H9 (cell line): ENCODE measurements around the gene SF1. TPM values are rescaled to one million over a fixed set of nuclear protein-coding genes. Genes with fewer than 3 reads are reported as not detected.

Experiments used
- DNase-seq: peaks from one replicate; pipeline ENCODE4 v3.0.0-alpha.2; 2017
- H2AFZ ChIP-seq: one replicate; pipeline ENCODE4 v1.6.1; 2013; ENCODE audit warnings: mild to moderate bottlenecking, low read length, control low read depth, moderate library complexity
- H2AK5ac ChIP-seq: 2 replicates; pipeline ENCODE4 v1.6.1; 2013; ENCODE audit warnings: low read length, control low read depth, mixed read lengths; ENCODE audit not compliant: insufficient read length
- H2BK120ac ChIP-seq: one replicate; pipeline ENCODE4 v1.6.1; 2013; ENCODE audit warnings: low read depth, mild to moderate bottlenecking, low read length, control low read depth, inconsistent platforms; ENCODE audit not compliant: poor library complexity, severe bottlenecking
- H2BK12ac ChIP-seq: 2 replicates; pipeline ENCODE4 v1.6.1; 2013; ENCODE audit warnings: low read length, control low read depth, mixed read lengths, low read depth; ENCODE audit not compliant: insufficient read length
- H2BK15ac ChIP-seq: 2 replicates; pipeline ENCODE4 v1.6.1; 2013; ENCODE audit warnings: low read depth, low read length, control low read depth
- H2BK20ac ChIP-seq: one replicate; pipeline ENCODE4 v1.6.1; 2013; ENCODE audit warnings: low read depth, mild to moderate bottlenecking, low read length, control low read depth, inconsistent platforms; ENCODE audit not compliant: poor library complexity, severe bottlenecking
- H2BK5ac ChIP-seq: 2 replicates; pipeline ENCODE4 v1.6.1; 2013; ENCODE audit warnings: low read length, control low read depth, mixed read lengths; ENCODE audit not compliant: insufficient read length
- H3K14ac ChIP-seq: 2 replicates; pipeline ENCODE4 v1.6.1; 2013; ENCODE audit warnings: low read length, control low read depth; ENCODE audit not compliant: insufficient read depth
- H3K18ac ChIP-seq: 2 replicates; pipeline ENCODE4 v1.6.1; 2013; ENCODE audit warnings: low read depth, mild to moderate bottlenecking, mixed read lengths, low read length, control low read depth; ENCODE audit not compliant: insufficient read length
- H3K23ac ChIP-seq: 2 replicates; pipeline ENCODE4 v1.6.1; 2013; ENCODE audit warnings: low read length, control low read depth, mixed read lengths, low read depth; ENCODE audit not compliant: insufficient read length
- H3K23me2 ChIP-seq: 2 replicates; pipeline ENCODE4 v1.6.1; 2013; ENCODE audit warnings: low read depth, mild to moderate bottlenecking, mixed read lengths, low read length, control low read depth; ENCODE audit not compliant: insufficient read length, poor library complexity, severe bottlenecking
- H3K27ac ChIP-seq: 2 replicates; pipeline ENCODE4 v1.5.1; 2013; ENCODE audit warnings: low read length, control low read depth, mixed read lengths, low read depth; ENCODE audit not compliant: insufficient read length
- H3K27me3 ChIP-seq: 2 replicates; pipeline ENCODE4 v1.6.1; 2013; ENCODE audit warnings: low read length, control low read depth, inconsistent platforms; ENCODE audit not compliant: insufficient read depth
- H3K4ac ChIP-seq: 2 replicates; pipeline ENCODE4 v1.6.1; 2013; ENCODE audit warnings: low read depth, mild to moderate bottlenecking, control low read depth, inconsistent platforms, low read length, moderate library complexity
- H3K4me1 ChIP-seq: 2 replicates; pipeline ENCODE4 v1.6.1; 2013; ENCODE audit warnings: low read length, control low read depth, inconsistent platforms; ENCODE audit not compliant: insufficient read depth
- H3K4me2 ChIP-seq: 2 replicates; pipeline ENCODE4 v1.6.1; 2013; ENCODE audit warnings: low read length, control low read depth, mixed read lengths; ENCODE audit not compliant: insufficient read length, insufficient read depth
- H3K56ac ChIP-seq: 2 replicates; pipeline ENCODE4 v1.6.1; 2013; ENCODE audit warnings: low read depth, mild to moderate bottlenecking, mixed read lengths, low read length, control low read depth; ENCODE audit not compliant: insufficient read length
- H3K79me1 ChIP-seq: 2 replicates; pipeline ENCODE4 v1.6.1; 2013; ENCODE audit warnings: low read depth, mild to moderate bottlenecking, moderate library complexity, low read length, control low read depth, inconsistent platforms; ENCODE audit not compliant: insufficient read depth, poor library complexity, severe bottlenecking
- H3K79me2 ChIP-seq: 2 replicates; pipeline ENCODE4 v1.6.1; 2013; ENCODE audit warnings: low read length, control low read depth, inconsistent platforms; ENCODE audit not compliant: insufficient read depth
- H3K9ac ChIP-seq: 2 replicates; pipeline ENCODE4 v1.6.1; 2013; ENCODE audit warnings: low read length, control low read depth, mixed read lengths; ENCODE audit not compliant: insufficient read length; ENCODE audit errors: extremely low read depth
- H3K9me3 ChIP-seq: one replicate; pipeline ENCODE4 v1.6.1; 2013; ENCODE audit warnings: low read depth, low read length, inconsistent platforms; ENCODE audit not compliant: control insufficient read depth
- H3T11ph ChIP-seq: one replicate; pipeline ENCODE4 v1.6.1; 2013; ENCODE audit warnings: mild to moderate bottlenecking, low read length, control low read depth, inconsistent platforms
- H4K20me1 ChIP-seq: one replicate; pipeline ENCODE4 v1.6.1; 2013; ENCODE audit not compliant: control insufficient read depth, insufficient read length, insufficient read depth
- H4K5ac ChIP-seq: 2 replicates; pipeline ENCODE4 v1.6.1; 2013; ENCODE audit warnings: low read depth, mild to moderate bottlenecking, mixed read lengths, low read length, control low read depth; ENCODE audit not compliant: insufficient read length
- H4K8ac ChIP-seq: replicated peaks from 2 replicates; pipeline ENCODE4 v1.6.1; 2013; ENCODE audit warnings: low read length, control low read depth, mixed read lengths, low read depth; ENCODE audit not compliant: insufficient read length
- H4K91ac ChIP-seq: 2 replicates; pipeline ENCODE4 v1.6.1; 2013; ENCODE audit warnings: low read depth, mild to moderate bottlenecking, moderate library complexity, mixed read lengths, low read length, control low read depth; ENCODE audit not compliant: insufficient read length
- H3K27ac Mint-ChIP-seq, 3 experiments: 2 replicates in 2 of 3; 3 replicates in 1 of 3; pipeline ENCODE4 v1.8.0; 2020 to 2021; ENCODE audit warnings: mixed read lengths in 3 of 3, mild to moderate bottlenecking in 1 of 3, moderate library complexity in 1 of 3
- H3K27me3 Mint-ChIP-seq: 2 replicates; pipeline ENCODE4 v1.8.0; 2021; ENCODE audit warnings: low read depth, mild to moderate bottlenecking, moderate library complexity, mixed read lengths
- H3K36me3 Mint-ChIP-seq, 3 experiments: 2 replicates in 2 of 3; 3 replicates in 1 of 3; pipeline ENCODE4 v1.8.0; 2020 to 2021; ENCODE audit warnings: low read depth in 3 of 3, mixed read lengths in 3 of 3; ENCODE audit not compliant: insufficient read depth in 1 of 3
- H3K4me1 Mint-ChIP-seq, 2 experiments: 2 replicates each; pipeline ENCODE4 v1.8.0; 2020; ENCODE audit warnings: mixed read lengths in 2 of 2
- H3K4me3 Mint-ChIP-seq, 2 experiments: 2 replicates in 1 of 2; 3 replicates in 1 of 2; pipeline ENCODE4 v1.8.0; 2020 to 2021; ENCODE audit warnings: mild to moderate bottlenecking in 2 of 2, mixed read lengths in 2 of 2, moderate library complexity in 1 of 2
- H3K9me3 Mint-ChIP-seq, 2 experiments: 2 replicates in 1 of 2; 3 replicates in 1 of 2; pipeline ENCODE4 v1.8.0; 2020; ENCODE audit warnings: mild to moderate bottlenecking in 2 of 2, mixed read lengths in 2 of 2, moderate library complexity in 1 of 2
- CTCF ChIP-seq: fragments of 200-600 bp; sonication (generic); conservative IDR thresholded peaks from 3 replicates; pipeline ENCODE4 v1.8.0; 2021; ENCODE audit warnings: antibody characterized with exemption, mild to moderate bottlenecking
- whole genome bisulfite sequencing: extraction: QIAGEN DNeasy Blood & Tissue Kit; methylation state at CpG from one replicate; pipeline ENCODE4 v1.1.7; 2013; ENCODE audit warnings: missing lambda C conversion rate, low lambda C conversion rate, mixed read lengths; ENCODE audit not compliant: insufficient read length; ENCODE audit errors: extremely low coverage; 5-methylcytosine and 5-hydroxymethylcytosine counted together
- total RNA-seq: library from RNA; stranded (reverse); gene quantifications from 2 replicates; pipeline ENCODE4 v1.2.1, GENCODE V29; 2021

The SF1 gene
- total RNA-seq, 1 experiment from 2014 or later, result 528 TPM

GRCh38 chr11:64744544-64745188 is 33.7 kb downstream of the SF1 start:
- WGBS, result no CpG with 5 or more reads among the region's 89 CpGs
- H3K9me3 Mint-ChIP-seq, result no peaks in the 10 kb centered on the region
- Histone ChIP-seq H4K8ac (no peak overlapping the region), H4K5ac (no peak overlapping the region), H3K27me3 (peaks cover 1% of the 10 kb centered on the region; the same call in 1 of the 2 replicates), H3K4me1 (no peaks in the 10 kb centered on the region; the same call in 1 of the 2 replicates), H3K9ac (no peak overlapping the region), H2AFZ (no peak overlapping the region), H3K18ac (no peak overlapping the region), H2BK15ac (no peak overlapping the region), H2BK120ac (no peak overlapping the region), H2BK12ac (no peak overlapping the region), H3K23ac (no peak overlapping the region), H2AK5ac (no peak overlapping the region), H3K9me3 (no peaks in the 10 kb centered on the region), H3K56ac (no peak overlapping the region), H4K91ac (no peak overlapping the region), H3K4me2 (peak overlapping the region; percentile 91), H4K20me1 (no peaks in the 10 kb centered on the region), H3K27ac (no peak overlapping the region), H2BK20ac (no peak overlapping the region), H3K79me1 (no peaks in the 10 kb centered on the region), H3K4ac (no peak overlapping the region), H3T11ph (no peak overlapping the region), H3K23me2 (peaks cover 43% of the 10 kb centered on the region), H3K14ac (no peak overlapping the region), H3K79me2 (no peaks in the 10 kb centered on the region), H2BK5ac (no peak overlapping the region)
- peak overlapping the region; percentile 69 to 93; a peak in 4 of 5 replicates for H3K4me3 Mint-ChIP-seq
- H3K4me1 Mint-ChIP-seq, result peaks cover 32 to 34% of the 10 kb centered on the region in 2 experiments
- no peak for DNase-seq
- H3K27ac Mint-ChIP-seq, result no peak overlapping the region
- TF ChIP-seq CTCF, result no peak
- peaks cover 0 to 4% (median 0%) of the 10 kb centered on the region in 3 experiments; a peak in 1 of 7 replicates for H3K36me3 Mint-ChIP-seq
- H3K27me3 Mint-ChIP-seq, result peaks cover 50% of the 10 kb centered on the region
